Measurements from ENCODE around the gene CD27.

GRCh38 chr12:6466184-6466573, 21.4 kb downstream of the CD27 start:
- TF ChIP-seq, protein P1, sequence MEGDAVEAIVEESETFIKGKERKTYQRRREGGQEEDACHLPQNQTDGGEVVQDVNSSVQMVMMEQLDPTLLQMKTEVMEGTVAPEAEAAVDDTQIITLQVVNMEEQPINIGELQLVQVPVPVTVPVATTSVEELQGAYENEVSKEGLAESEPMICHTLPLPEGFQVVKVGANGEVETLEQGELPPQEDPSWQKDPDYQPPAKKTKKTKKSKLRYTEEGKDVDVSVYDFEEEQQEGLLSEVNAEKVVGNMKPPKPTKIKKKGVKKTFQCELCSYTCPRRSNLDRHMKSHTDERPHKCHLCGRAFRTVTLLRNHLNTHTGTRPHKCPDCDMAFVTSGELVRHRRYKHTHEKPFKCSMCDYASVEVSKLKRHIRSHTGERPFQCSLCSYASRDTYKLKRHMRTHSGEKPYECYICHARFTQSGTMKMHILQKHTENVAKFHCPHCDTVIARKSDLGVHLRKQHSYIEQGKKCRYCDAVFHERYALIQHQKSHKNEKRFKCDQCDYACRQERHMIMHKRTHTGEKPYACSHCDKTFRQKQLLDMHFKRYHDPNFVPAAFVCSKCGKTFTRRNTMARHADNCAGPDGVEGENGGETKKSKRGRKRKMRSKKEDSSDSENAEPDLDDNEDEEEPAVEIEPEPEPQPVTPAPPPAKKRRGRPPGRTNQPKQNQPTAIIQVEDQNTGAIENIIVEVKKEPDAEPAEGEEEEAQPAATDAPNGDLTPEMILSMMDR (IDR thresholded peaks at IDR 0.05): no peak
- no peak for TF ChIP-seq POLR2A (IDR thresholded peaks at IDR 0.05)

Data from right lobe of liver (tissue), 4 donors.